BLaER1 treated with 17β-estradiol and CSF1 and Interleukin-3, amounts not matched to agents 10 nM and 100 nM (cell line): ENCODE results near the gene OR52B6.

Experiments
- H3K27ac ChIP-seq, 11 experiments: shearing (Covaris generic); formaldehyde crosslinking; 2 replicates each; pipeline ENCODE4 v1.8.1; 2022
- H3K27me3 ChIP-seq, 11 experiments: shearing (Covaris generic); formaldehyde crosslinking; 2 replicates each; pipeline ENCODE4 v1.8.1; 2022
- H3K36me3 ChIP-seq, 11 experiments: shearing (Covaris generic); formaldehyde crosslinking; 2 replicates each; pipeline ENCODE4 v1.8.1; 2022
- H3K4me1 ChIP-seq, 10 experiments: shearing (Covaris generic); formaldehyde crosslinking; 2 replicates each; pipeline ENCODE4 v1.8.1; 2022
- H3K4me2 ChIP-seq, 11 experiments: shearing (Covaris generic); formaldehyde crosslinking; 2 replicates each; pipeline ENCODE4 v1.8.1; 2022
- H3K4me3 ChIP-seq, 10 experiments: shearing (Covaris generic); formaldehyde crosslinking; 2 replicates each; pipeline ENCODE4 v1.8.1; 2022
- H3K9ac ChIP-seq, 11 experiments: shearing (Covaris generic); formaldehyde crosslinking; 2 replicates each; pipeline ENCODE4 v1.8.1; 2022
- H3K9me3 ChIP-seq, 11 experiments: shearing (Covaris generic); formaldehyde crosslinking; replicated peaks in 1 of 11; 2 replicates each; pipeline ENCODE4 v1.8.1; 2022
- H4K20me1 ChIP-seq, 11 experiments: shearing (Covaris generic); formaldehyde crosslinking; 2 replicates each; pipeline ENCODE4 v1.8.1; 2022
- Cebpa-rat ChIP-seq, 11 experiments: shearing (Covaris generic); IDR thresholded peaks; 2 replicates each; pipeline ENCODE4 v1.8.1; 2022

OR52B6 gene

GRCh38 chr11:5624489-5625279, 44.0 kb downstream of the OR52B6 start, which contains the start of gene TRIM34:
TSS of gene TRIM34 (plus strand) at chr11:5625001. CDS start at chr11:5632332, 7,331 bp downstream.
- TF ChIP-seq Cebpa-rat (IDR thresholded peaks at IDR 0.05): no peak
- peak within 1 kb of the TSS; percentile 81 to 96 (median 91) for H3K4me2 ChIP-seq
- H3K27me3 ChIP-seq: no peaks in the 10 kb centered on the region
- peak within 1 kb of the TSS; percentile 68 to 80 (median 75) for H3K9ac ChIP-seq
- H3K4me1 ChIP-seq: peaks cover 18 to 23% (median 19%) of the 10 kb centered on the region in 10 experiments
- H3K27ac ChIP-seq: peak within 1 kb of the TSS; percentile 8 to 81 (median 72); a peak in 21 of 22 replicates
- peak within 1 kb of the TSS; percentile 57 to 74 (median 66) for H3K4me3 ChIP-seq
- H3K36me3 ChIP-seq: peaks cover 0 to 4% (median 0%) of the 10 kb centered on the region in 11 experiments; a peak in 1 of 22 replicates
- peaks cover 0 to 13% (median 4%) of the 10 kb centered on the region in 11 experiments; a peak in 2 of 22 replicates for H3K9me3 ChIP-seq
- H4K20me1 ChIP-seq: no peaks in the 10 kb centered on the region

DNA sequence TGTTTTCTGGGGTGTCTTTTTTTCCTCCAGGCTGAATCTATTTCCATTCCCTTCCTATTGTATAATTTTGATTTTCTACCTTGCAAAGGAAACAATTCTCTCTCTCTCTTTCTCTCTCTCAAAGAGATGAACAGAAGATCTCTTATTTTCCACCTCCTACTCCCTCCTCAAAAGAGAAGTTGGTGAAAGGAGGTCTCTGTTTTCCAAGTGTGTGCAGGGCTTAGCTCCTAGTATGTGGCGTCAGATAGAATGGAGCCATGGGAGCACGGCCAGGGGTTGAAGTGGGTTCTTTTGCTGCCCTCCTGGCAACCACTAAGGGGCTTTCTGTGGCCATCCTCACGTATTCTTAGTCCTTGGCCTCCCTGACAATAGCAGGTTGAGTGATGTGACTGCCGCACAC, 44.6 kb downstream of the OR52B6 start:
- peak overlapping the region; percentile 68 to 80 (median 75) for H3K9ac ChIP-seq
- H4K20me1 ChIP-seq: no peaks in the 10 kb centered on the region
- H3K36me3 ChIP-seq: peaks cover 0 to 4% (median 0%) of the 10 kb centered on the region in 11 experiments; a peak in 1 of 22 replicates
- no peaks in the 10 kb centered on the region for H3K27me3 ChIP-seq
- H3K4me2 ChIP-seq: peak overlapping the region; percentile 81 to 96 (median 91)
- H3K4me1 ChIP-seq: peaks cover 18 to 23% (median 19%) of the 10 kb centered on the region in 10 experiments
- H3K27ac ChIP-seq: peak overlapping the region; percentile 1 to 81 (median 72); a peak in 20 of 22 replicates
- peak overlapping the region; percentile 57 to 74 (median 66) for H3K4me3 ChIP-seq
- peaks cover 0 to 13% (median 4%) of the 10 kb centered on the region in 11 experiments; a peak in 2 of 22 replicates for H3K9me3 ChIP-seq
- no peak for TF ChIP-seq Cebpa-rat (IDR thresholded peaks at IDR 0.05)

- peak overlapping the region in 2 of 11 experiments; percentile 68 to 76; a peak in 1 of 22 replicates for H3K9ac ChIP-seq
- H3K4me2 ChIP-seq: peak overlapping the region; percentile 81 to 96 (median 91); a peak in 20 of 22 replicates
- peaks cover 0 to 13% (median 4%) of the 10 kb centered on the region in 11 experiments; a peak in 2 of 22 replicates for H3K9me3 ChIP-seq
- peaks cover 0 to 4% (median 0%) of the 10 kb centered on the region in 11 experiments; a peak in 1 of 22 replicates for H3K36me3 ChIP-seq
- peaks cover 18 to 23% (median 19%) of the 10 kb centered on the region in 10 experiments for H3K4me1 ChIP-seq
- peak overlapping the region in 3 of 10 experiments; percentile 62 to 67 (median 66); a peak in 2 of 20 replicates for H3K4me3 ChIP-seq
- no peaks in the 10 kb centered on the region for H3K27me3 ChIP-seq
- H4K20me1 ChIP-seq: no peaks in the 10 kb centered on the region
- TF ChIP-seq Cebpa-rat (IDR thresholded peaks at IDR 0.05): no peak
- no peak overlapping the region for H3K27ac ChIP-seq
These were observed 45.5 kb downstream of the OR52B6 start for GRCh38 chr11:5626196-5626595.

GRCh38 chr11:5631417-5631816, 50.7 kb downstream of the OR52B6 start:
- H3K9me3 ChIP-seq: peaks cover 0 to 13% (median 4%) of the 10 kb centered on the region in 11 experiments; a peak in 2 of 22 replicates
- H3K9ac ChIP-seq: no peak overlapping the region
- H3K27ac ChIP-seq: no peak overlapping the region
- H3K36me3 ChIP-seq: peaks cover 26 to 46% (median 39%) of the 10 kb centered on the region in 11 experiments; a peak in 21 of 22 replicates
- H3K27me3 ChIP-seq: no peaks in the 10 kb centered on the region
- TF ChIP-seq Cebpa-rat (IDR thresholded peaks at IDR 0.05): no peak
- H4K20me1 ChIP-seq: no peaks in the 10 kb centered on the region
- H3K4me1 ChIP-seq: peaks cover 0 to 15% (median 0%) of the 10 kb centered on the region in 10 experiments; a peak in 8 of 20 replicates
- peak overlapping the region in 1 of 11 experiments; percentile 33; a peak in 3 of 22 replicates for H3K4me2 ChIP-seq
- H3K4me3 ChIP-seq: no peak overlapping the region
